K562 (cell line): Measurements from ENCODE around the gene HOXB1. TPM values are rescaled to one million over a fixed set of nuclear protein-coding genes. Genes with fewer than 3 reads are reported as not detected.

Experiments used
- ARHGAP35 ChIP-seq: fragments of 450-650 bp; IDR thresholded peaks from 2 replicates; pipeline ENCODE4 v1.6.1; 2018; ENCODE audit not compliant: partially characterized antibody
- BRCA1 ChIP-seq, 2 experiments: fragments of 450-650 bp in 1 of 2; sonication (generic) in 1 of 2; formaldehyde crosslinking in 1 of 2; IDR thresholded peaks; 2 replicates each; pipeline versions ENCODE4 v1.5.0 to v1.6.1; 2017 to 2020; ENCODE audit warnings: mild to moderate bottlenecking in 1 of 2, missing genetic modification reagents in 1 of 2
- JUNB ChIP-seq: fragments of 450-650 bp; formaldehyde crosslinking; conservative IDR thresholded peaks from 2 replicates; pipeline ENCODE4 v1.4.0; 2020; ENCODE audit warnings: mild to moderate bottlenecking
- KLF13 ChIP-seq: fragments of 450-650 bp; IDR thresholded peaks from 2 replicates; pipeline ENCODE4 v1.6.1; 2016; ENCODE audit warnings: missing genetic modification characterization, low read depth, mild to moderate bottlenecking, missing compliant biosample characterization, moderate library complexity, borderline replicate concordance
- MAZ ChIP-seq, 2 experiments: fragments of 450-650 bp in 1 of 2; sonication (generic) in 1 of 2; formaldehyde crosslinking; IDR thresholded peaks in 1 of 2; conservative IDR thresholded peaks in 1 of 2; 2 replicates each; pipeline versions ENCODE4 v1.4.0 to v1.5.0; 2020; ENCODE audit warnings: mild to moderate bottlenecking in 1 of 2, missing genetic modification reagents in 1 of 2
- MBD1 ChIP-seq: fragments of 250-450 bp; sonication (Bioruptor Pico); IDR thresholded peaks from 2 replicates; pipeline ENCODE4 v1.8.0; 2022; ENCODE audit warnings: inconsistent platforms
- PHF8 ChIP-seq: fragments of 200-600 bp; sonication (generic); IDR thresholded peaks from 2 replicates; pipeline ENCODE4 v1.6.1; 2012; ENCODE audit warnings: mixed run types, mild to moderate bottlenecking, inconsistent platforms, low read length, moderate library complexity, borderline replicate concordance
- PTTG1 ChIP-seq: fragments of 450-650 bp; IDR thresholded peaks from 2 replicates; pipeline ENCODE4 v1.6.1; 2016; ENCODE audit warnings: low read depth, mild to moderate bottlenecking, missing genetic modification characterization, missing compliant biosample characterization
- SOX6 ChIP-seq: fragments of 450-650 bp; IDR thresholded peaks from 2 replicates; pipeline ENCODE4 v1.6.1; 2014; ENCODE audit warnings: mild to moderate bottlenecking
- SRF ChIP-seq, 2 experiments: fragments of 250-450, 450-650 bp in 1 of 2; sonication (Bioruptor Pico) in 1 of 2; sonication (generic) in 1 of 2; formaldehyde crosslinking; IDR thresholded peaks; 2 replicates each; pipeline versions ENCODE4 v1.5.0 to v1.5.1; 2020 to 2022; ENCODE audit warnings: mild to moderate bottlenecking in 1 of 2, missing genetic modification reagents in 1 of 2
- THAP12 ChIP-seq: fragments of 250-450 bp; sonication (Bioruptor Pico); IDR thresholded peaks from 2 replicates; pipeline ENCODE4 v1.9.0; 2021; ENCODE audit warnings: mild to moderate bottlenecking, inconsistent platforms
- YY1 ChIP-seq, 3 experiments: IDR thresholded peaks; 2 replicates each; pipeline ENCODE4 v1.6.1; 2011; ENCODE audit warnings: low read length in 2 of 3, mild to moderate bottlenecking in 2 of 3, moderate library complexity in 2 of 3, borderline replicate concordance in 1 of 3, control low read depth in 1 of 3, low read depth in 1 of 3; ENCODE audit not compliant: insufficient read depth in 3 of 3, insufficient replicate concordance in 2 of 3, control insufficient read depth in 1 of 3, insufficient read length in 1 of 3; ENCODE audit errors: extremely low read depth in 1 of 3
- ZNF76 ChIP-seq: fragments of 250-450 bp; sonication (Bioruptor Pico); IDR thresholded peaks from 2 replicates; pipeline ENCODE4 v1.4.0; 2020; ENCODE audit warnings: mild to moderate bottlenecking, moderate library complexity, borderline replicate concordance
- ZNF77 ChIP-seq: fragments of 250-450 bp; sonication (Bioruptor Pico); IDR thresholded peaks from 2 replicates; pipeline ENCODE4 v1.5.0; 2020
- polyA plus RNA-seq, 8 experiments: library from polyadenylated mRNA; depleted of rRNA in 4 of 8; stranded (reverse) in 5 of 8; unstranded in 3 of 8; fragments of >200 nt; fragmentation: Nextera tagmentation in 2 of 8; fragmentation: Illumina TruSeq in 1 of 8; extraction: Ambion mirVana in 2 of 8; extraction: Trizol in 1 of 8; gene quantifications; 2 replicates each; pipeline versions ENCODE4 v1.2.1 to v1.2.3, GENCODE V29; 2011 to 2014; ENCODE audit warnings: inconsistent platforms in 1 of 8, missing spikeins in 1 of 8
- total RNA-seq, 7 experiments: library from RNA; depleted of rRNA in 6 of 7; stranded (reverse); fragments of >200 nt in 6 of 7; fragmentation: Illumina TruSeq in 2 of 7; extraction: Trizol in 2 of 7; gene quantifications; 2 replicates each; pipeline versions ENCODE4 v1.2.1 to v1.2.3, GENCODE V29; 2011 to 2021; ENCODE audit warnings: low replicate concordance in 1 of 7
- TF ChIP-seq, protein P1 (sequence below): fragments of 450-650 bp; IDR thresholded peaks from 2 replicates; pipeline ENCODE4 v1.6.1; 2014; ENCODE audit warnings: low read depth, mild to moderate bottlenecking, moderate library complexity, borderline replicate concordance
- TF ChIP-seq, protein P2 (sequence below), 3 experiments: fragments of 200-800 bp in 1 of 3; fragments of 250-450 bp in 1 of 3; fragments of 450-650 bp in 1 of 3; sonication (Bioruptor Pico) in 1 of 3; sonication (Bioruptor generic) in 1 of 3; formaldehyde crosslinking in 1 of 3; IDR thresholded peaks; 2 replicates each; pipeline versions ENCODE4 v1.6.1 to v1.8.0; 2016 to 2022; ENCODE audit warnings: mild to moderate bottlenecking in 2 of 3, missing genetic modification characterization in 2 of 3, missing compliant biosample characterization in 1 of 3, moderate library complexity in 1 of 3

Gene HOXB1
- total and polyA plus RNA-seq, 9 of the 15 experiments (the other 6 are each of a cell fraction or from before 2014, with no cell fraction given), result 0.04 TPM; not detected in 8

DNA sequence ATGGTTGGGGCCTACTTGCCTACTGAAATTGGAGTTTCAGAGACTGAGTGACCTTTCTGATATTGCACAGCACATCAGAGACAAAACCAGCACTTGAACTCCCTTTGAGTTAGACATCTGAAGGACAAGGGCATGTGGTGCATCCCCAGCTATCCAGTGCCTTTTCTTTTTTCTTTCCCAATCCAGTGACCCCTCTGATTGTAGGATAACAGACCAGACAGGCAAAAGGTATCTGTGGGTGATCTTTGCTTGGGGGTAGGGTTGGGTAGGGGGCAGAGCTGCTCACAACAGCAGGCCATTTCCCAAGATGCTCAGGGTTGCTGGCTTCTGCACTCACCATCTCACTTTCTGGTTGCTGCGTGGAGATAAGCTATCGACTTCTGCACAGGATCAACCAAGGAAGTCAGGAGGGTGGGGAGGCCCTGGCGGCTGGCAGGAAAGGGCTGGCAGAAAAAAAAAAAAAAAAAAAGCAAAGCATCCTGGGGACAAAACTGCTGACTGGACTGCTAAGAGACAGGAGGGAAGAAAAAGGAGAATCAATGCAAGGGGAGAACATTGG, 42.2 kb downstream of the HOXB1 start (continued):
- TF ChIP-seq PHF8, result no peak
- TF ChIP-seq ARHGAP35, result no peak
- no peak for TF ChIP-seq ZNF77
- no peak for TF ChIP-seq SRF (CRISPR knock-in tag; IDR thresholded peaks at IDR 0.05)
- no peak for TF ChIP-seq MBD1 (CRISPR knock-in tag)
- TF ChIP-seq ZNF76, result no peak
- no peak for TF ChIP-seq THAP12 (CRISPR knock-in tag)
- TF ChIP-seq JUNB (CRISPR knock-in tag), result no peak
- TF ChIP-seq, protein P1, sequence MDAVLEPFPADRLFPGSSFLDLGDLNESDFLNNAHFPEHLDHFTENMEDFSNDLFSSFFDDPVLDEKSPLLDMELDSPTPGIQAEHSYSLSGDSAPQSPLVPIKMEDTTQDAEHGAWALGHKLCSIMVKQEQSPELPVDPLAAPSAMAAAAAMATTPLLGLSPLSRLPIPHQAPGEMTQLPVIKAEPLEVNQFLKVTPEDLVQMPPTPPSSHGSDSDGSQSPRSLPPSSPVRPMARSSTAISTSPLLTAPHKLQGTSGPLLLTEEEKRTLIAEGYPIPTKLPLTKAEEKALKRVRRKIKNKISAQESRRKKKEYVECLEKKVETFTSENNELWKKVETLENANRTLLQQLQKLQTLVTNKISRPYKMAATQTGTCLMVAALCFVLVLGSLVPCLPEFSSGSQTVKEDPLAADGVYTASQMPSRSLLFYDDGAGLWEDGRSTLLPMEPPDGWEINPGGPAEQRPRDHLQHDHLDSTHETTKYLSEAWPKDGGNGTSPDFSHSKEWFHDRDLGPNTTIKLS, result no peak
- TF ChIP-seq BRCA1 (IDR thresholded peaks at IDR 0.05), result no peak
- no peak for TF ChIP-seq BRCA1 (CRISPR knock-in tag; IDR thresholded peaks at IDR 0.05)
- TF ChIP-seq, protein P2, sequence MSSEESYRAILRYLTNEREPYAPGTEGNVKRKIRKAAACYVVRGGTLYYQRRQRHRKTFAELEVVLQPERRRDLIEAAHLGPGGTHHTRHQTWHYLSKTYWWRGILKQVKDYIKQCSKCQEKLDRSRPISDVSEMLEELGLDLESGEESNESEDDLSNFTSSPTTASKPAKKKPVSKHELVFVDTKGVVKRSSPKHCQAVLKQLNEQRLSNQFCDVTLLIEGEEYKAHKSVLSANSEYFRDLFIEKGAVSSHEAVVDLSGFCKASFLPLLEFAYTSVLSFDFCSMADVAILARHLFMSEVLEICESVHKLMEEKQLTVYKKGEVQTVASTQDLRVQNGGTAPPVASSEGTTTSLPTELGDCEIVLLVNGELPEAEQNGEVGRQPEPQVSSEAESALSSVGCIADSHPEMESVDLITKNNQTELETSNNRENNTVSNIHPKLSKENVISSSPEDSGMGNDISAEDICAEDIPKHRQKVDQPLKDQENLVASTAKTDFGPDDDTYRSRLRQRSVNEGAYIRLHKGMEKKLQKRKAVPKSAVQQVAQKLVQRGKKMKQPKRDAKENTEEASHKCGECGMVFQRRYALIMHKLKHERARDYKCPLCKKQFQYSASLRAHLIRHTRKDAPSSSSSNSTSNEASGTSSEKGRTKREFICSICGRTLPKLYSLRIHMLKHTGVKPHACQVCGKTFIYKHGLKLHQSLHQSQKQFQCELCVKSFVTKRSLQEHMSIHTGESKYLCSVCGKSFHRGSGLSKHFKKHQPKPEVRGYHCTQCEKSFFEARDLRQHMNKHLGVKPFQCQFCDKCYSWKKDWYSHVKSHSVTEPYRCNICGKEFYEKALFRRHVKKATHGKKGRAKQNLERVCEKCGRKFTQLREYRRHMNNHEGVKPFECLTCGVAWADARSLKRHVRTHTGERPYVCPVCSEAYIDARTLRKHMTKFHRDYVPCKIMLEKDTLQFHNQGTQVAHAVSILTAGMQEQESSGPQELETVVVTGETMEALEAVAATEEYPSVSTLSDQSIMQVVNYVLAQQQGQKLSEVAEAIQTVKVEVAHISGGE (CRISPR knock-in tag; IDR thresholded peaks at IDR 0.05), result peak in 1 of 3 experiments; percentile 59; a peak in 1 of 6 replicates
- no peak for TF ChIP-seq KLF13
- peak; percentile 54; the same call in 1 of the 2 replicates for TF ChIP-seq SOX6
- no peak for TF ChIP-seq YY1 (IDR thresholded peaks at IDR 0.05; ENCODE audit: borderline replicate concordance in 1 of 3, control insufficient read depth in 1 of 3, extremely low read depth in 1 of 3, insufficient read depth in 3 of 3, insufficient read length in 1 of 3, insufficient replicate concordance in 2 of 3, low read depth in 1 of 3, low read length in 2 of 3)
- TF ChIP-seq MAZ (CRISPR knock-in tag; conservative IDR thresholded peaks at IDR 0.05 in 1 of 2, IDR thresholded peaks at IDR 0.05 in 1 of 2), result peak; percentile 67 to 73
- TF ChIP-seq PTTG1 (tag), result no peak
